NCI-H2107 treated with DMSO at 0.1 percent for 48 hours (cell line): ENCODE results near the gene ADRA2A.

Experiments used
- DNase-seq: peaks from one replicate; lab custom pipeline; 2025; ENCODE audit not compliant: unreplicated experiment; lab: John Stamatoyannopoulos, UW

Gene ADRA2A

GRCh38 chr10:111109501-111110242, 32.8 kb downstream of the ADRA2A start:
- DNase-seq = peak; percentile 9

DNA sequence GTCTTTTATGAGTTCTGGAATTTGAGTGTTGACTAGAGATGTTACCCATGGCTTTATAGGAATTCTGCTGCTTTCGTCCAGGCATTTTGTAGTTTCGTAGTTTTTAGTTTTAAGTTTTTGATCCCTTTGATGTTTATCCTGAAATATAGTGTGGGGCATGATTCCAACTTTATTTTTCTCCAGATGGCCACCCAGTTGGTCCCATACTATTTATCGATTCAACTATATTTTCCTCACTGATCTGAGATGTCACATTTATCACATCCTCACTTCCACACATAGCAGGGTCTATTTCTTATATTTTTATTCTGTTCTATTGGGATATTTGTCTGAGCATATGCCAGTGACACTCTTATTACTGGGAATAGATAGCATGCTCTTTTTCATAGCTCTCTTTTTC, 33.9 kb downstream of the ADRA2A start:
- DNase-seq = no peak

GRCh38 chr10:111112333-111112732, 35.5 kb downstream of the ADRA2A start:
- no peak for DNase-seq

GRCh38 chr10:111113238-111113960, 36.6 kb downstream of the ADRA2A start:
- no peak for DNase-seq

GRCh38 chr10:111113961-111114757, 37.3 kb downstream of the ADRA2A start:
- no peak for DNase-seq

- DNase-seq = no peak
Measured at GRCh38 chr10:111114758-111115500, 38.1 kb downstream of the ADRA2A start.

DNA sequence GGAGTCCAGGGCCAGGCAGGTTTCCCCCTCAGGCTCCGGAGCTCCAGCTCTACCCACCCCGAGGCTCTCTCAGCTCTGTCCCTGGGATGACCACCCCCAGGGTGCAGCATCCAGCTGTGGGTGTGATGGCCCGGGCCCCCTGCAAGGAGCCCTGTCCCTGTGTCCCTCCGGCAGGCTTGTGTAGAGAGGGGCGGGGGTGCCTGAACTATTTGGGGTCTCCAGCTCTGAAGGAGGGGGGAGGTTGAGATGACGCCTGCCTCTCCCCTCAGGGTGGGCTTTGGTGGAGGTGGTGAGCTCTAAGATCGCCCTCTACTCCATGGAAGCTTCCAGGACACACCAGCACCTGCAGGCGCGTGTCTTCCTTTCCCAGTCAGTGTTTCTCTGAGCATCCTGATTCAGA, 39.4 kb downstream of the ADRA2A start:
- no peak for DNase-seq

- DNase-seq = peak; percentile 13
Measured at GRCh38 chr10:111116762-111117445, 40.1 kb downstream of the ADRA2A start.

DNA sequence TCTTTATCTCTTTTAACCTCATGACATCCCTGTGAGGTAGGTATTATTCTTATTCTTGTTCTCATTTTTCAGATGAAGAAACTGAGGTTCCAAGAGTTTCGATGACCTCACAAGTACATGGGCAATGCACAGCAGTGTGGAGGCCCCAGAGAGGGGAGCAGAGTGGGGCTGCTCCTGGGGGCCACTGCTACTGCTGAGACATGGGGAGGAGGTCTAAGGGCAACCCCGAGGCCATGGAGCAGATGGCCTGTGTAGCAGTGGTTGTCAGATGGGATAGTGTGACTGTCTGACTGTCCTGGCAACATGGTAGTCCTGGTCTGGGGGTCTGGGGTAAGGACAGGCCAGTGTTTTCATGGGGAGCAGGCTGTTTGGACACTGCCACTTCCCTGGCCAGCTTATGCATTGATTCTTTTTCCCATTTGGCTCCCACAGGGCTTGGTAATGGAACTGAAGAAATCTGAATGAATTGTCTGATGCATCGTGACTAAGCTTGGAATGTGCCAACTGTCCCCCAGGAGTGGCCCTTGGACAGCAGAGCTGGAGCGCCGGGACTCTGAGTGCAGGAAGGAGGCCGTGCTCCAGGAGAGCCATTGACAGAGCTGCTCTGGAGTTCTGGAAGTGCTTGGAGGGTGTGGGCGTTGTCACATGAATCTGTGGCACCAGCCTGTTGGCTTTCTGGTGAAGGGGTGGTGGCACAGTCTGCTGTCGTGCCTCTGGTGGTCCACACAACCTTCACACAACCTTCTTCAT, 40.9 kb downstream of the ADRA2A start:
- DNase-seq = no peak

DNA sequence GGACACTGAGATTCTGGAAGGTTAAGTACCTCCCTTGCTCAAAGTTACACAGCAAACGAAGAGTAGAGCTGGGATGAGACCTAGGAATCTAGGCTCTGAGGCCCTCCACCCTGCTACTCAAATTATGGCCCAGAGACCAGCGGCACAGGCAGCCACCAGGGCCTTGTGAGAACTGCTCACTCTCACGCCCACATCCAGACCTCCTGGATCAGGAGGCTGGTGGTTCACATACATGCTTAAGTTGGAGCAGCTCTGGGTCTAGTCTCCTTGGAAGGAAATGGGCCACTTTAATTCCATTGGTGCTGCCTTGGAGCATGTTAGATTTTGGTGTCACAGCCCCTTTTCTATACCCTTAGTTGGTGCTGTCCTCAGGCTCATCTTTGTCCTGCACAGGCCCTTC, 41.9 kb downstream of the ADRA2A start:
- DNase-seq = no peak

DNA sequence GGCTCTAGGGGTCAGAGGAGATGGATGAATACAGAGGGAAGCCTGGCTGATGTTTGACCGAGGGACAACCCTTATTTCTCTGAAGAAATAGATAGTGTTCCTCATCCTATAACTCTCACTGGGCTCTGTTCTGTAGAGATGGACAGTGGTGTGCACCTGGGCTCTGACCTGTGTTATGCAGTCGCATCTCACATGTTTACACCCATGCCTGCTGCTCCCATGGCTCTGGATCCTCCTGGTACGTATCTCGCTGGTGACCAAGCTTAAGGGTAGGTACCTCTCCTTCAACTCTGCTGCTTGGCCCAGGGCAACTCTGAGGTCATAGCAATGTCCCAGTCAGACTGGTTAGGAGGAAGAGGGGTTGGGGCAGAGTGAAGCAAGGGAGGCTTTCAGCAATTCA, 42.8 kb downstream of the ADRA2A start:
- DNase-seq = no peak

DNA sequence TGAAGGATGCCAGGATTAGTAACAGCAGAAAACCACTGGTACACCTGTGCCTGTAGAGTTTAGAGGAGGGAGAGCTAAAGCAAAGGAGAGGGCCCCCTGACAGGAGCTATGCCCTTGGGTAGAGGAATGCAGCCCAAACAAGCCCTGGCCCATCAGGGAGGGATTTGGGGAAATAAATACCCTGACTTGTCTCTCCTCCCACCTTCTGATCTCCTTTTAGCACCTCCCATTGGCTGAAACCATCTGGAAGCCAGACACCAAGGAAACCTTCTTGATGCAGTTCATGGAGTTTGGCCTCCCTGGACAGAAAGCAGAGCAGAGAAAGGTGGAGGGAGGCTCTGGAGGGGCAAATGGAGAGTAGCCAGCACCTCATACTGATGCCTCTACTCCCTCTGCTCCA, 45.3 kb downstream of the ADRA2A start:
- no peak for DNase-seq

DNA sequence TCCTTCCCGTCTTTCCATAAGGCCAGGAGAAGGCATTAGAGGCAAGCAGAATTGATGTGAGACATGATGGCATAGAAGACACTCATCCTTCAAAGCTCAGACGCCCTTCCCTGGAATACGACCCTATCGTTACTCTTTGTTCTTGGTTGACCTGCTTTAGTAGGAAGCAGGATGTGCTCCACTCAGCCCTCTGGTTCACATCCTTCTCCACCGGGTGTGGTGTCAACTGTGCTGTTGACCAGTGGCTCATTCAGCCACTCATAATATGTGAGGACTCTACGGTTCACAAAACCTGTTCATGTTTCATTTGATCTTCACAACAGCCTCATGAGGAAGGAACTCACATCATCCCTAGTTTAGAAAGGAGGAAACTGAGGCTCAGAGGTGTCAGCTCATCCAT, 47.1 kb downstream of the ADRA2A start:
- DNase-seq = no peak

GRCh38 chr10:111125102-111125501, 48.3 kb downstream of the ADRA2A start:
- no peak for DNase-seq

DNA sequence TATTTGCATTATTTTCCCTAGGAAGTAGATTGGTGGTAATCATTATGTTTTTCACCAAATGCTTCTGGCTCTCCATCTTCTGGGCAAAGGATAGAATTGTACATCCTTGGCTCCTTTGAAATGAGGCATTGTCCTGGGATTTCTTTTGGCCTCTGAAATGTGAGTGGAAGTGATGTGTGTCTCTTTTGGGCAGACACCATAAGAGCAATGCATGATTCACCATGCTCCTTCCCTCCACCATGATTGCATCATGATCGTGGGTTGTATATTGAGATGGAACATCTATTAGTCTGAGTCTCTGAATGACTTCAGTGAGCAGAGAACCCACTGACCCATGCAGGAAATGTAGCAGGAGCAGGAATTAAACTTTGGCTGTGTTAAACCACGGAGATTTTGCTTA, 49.2 kb downstream of the ADRA2A start:
- no peak for DNase-seq

- DNase-seq = no peak
Measured at GRCh38 chr10:111127081-111127848, 50.4 kb downstream of the ADRA2A start.

DNA sequence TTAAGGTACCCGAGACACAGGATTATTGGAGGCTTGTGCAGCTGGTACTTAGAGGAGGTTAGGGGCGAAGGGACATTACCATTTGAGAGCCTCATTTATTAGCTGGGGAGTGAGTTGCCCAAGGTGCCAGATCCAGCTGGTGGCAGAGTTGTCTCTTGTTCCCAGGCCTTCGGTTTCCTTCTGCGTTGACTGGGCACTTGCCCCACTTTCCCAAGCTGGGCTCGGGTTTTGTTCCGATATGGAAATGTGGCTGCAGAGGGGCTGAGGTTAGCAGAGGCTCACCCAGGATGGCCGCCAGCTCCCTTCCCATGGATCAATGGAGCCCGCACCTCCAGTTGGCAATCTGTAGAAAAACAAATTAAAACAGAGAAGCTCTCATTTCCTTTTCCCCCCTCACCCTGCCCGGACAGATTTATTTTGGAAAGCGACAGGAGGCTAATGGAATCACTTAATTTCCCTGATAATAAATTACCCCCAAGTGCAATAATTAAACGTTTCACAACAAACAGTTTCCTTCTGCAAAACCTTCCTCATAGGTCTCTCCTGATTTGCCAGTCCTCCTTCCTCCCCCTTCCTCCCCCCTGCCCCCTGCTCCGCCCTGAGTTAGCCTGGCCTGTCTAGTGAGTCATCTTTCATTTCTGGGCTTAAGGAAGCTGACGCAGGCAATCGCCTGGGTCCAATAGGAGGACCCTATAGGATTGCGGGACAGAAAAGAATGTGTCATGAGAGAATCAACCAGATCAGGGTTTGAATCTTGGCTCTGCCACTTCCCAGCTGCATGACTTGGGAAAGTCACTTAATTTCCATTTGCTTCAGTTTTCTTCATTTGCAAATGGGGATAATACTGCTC, 51.7 kb downstream of the ADRA2A start:
- no peak for DNase-seq

- peak; percentile 27 for DNase-seq
Measured at GRCh38 chr10:111129363-111129762, 52.5 kb downstream of the ADRA2A start.
